CD4-positive, alpha-beta T cell (primary cell): ENCODE measurements around the gene ARHGEF3. TPM values are rescaled to one million over a fixed set of nuclear protein-coding genes. Genes with fewer than 3 reads are reported as not detected.

ENCODE experiments used
- ATAC-seq: fragments of 200-7000 bp; cut with Tn5 transposase; one replicate; pipeline ENCODE4 v1.10.0; 2022; ENCODE audit warnings: mild to moderate bottlenecking; ENCODE audit not compliant: poor library complexity
- CTCF ChIA-PET: fragments of 350-600 bp; sonication (Branson Sonifier 250); formaldehyde crosslinking; loops from one replicate; lab custom pipeline; 2021; ENCODE audit warnings: antibody characterized with exemption, inconsistent platforms; lab: Charles Lee
- POLR2A ChIA-PET: fragments of 350-600 bp; sonication (Branson Sonifier 250); formaldehyde crosslinking; loops from one replicate; lab custom pipeline; 2021; ENCODE audit warnings: antibody characterized with exemption, inconsistent platforms; lab: Charles Lee
- DNase-seq, 14 experiments: peaks; one replicate each; pipeline ENCODE4 v3.0.0-alpha.2; 2013 to 2020; ENCODE audit warnings: mixed read lengths in 2 of 14
- H3K27ac ChIP-seq, 2 donors: one replicate each; pipeline versions ENCODE4 v1.5.1 to v1.7.0; 2013; ENCODE audit warnings: low read length in 2 of 2, low read depth in 1 of 2, mild to moderate bottlenecking in 1 of 2
- H3K27me3 ChIP-seq, 2 experiments: 1 replicate in 1 of 2; 2 replicates in 1 of 2; pipeline versions ENCODE4 v1.6.1 to v1.7.0; 2013; ENCODE audit warnings: low read length in 2 of 2, control low read depth in 1 of 2, mild to moderate bottlenecking in 1 of 2, moderate library complexity in 1 of 2; ENCODE audit not compliant: insufficient read depth in 2 of 2, control insufficient read depth in 1 of 2
- H3K36me3 ChIP-seq: one replicate; pipeline ENCODE4 v1.6.1; 2013; ENCODE audit warnings: low read length, control low read depth; ENCODE audit not compliant: insufficient read depth
- H3K4me1 ChIP-seq: one replicate; pipeline ENCODE4 v1.6.1; 2013; ENCODE audit warnings: low read length, control low read depth; ENCODE audit not compliant: insufficient read depth
- H3K4me3 ChIP-seq: one replicate; pipeline ENCODE4 v1.5.1; 2013; ENCODE audit warnings: mild to moderate bottlenecking, low read length, moderate library complexity
- H3K9me3 ChIP-seq, 2 experiments: 1 replicate in 1 of 2; 2 replicates in 1 of 2; pipeline versions ENCODE4 v1.6.1 to v1.7.0; 2013; ENCODE audit warnings: low read length in 2 of 2, mild to moderate bottlenecking in 2 of 2, control low read depth in 1 of 2, moderate library complexity in 1 of 2; ENCODE audit not compliant: control insufficient read depth in 1 of 2, insufficient read depth in 1 of 2
- H3K27ac Mint-ChIP-seq: one replicate; pipeline ENCODE4 v1.8.0; 2020; ENCODE audit warnings: mixed read lengths
- H3K27me3 Mint-ChIP-seq: one replicate; pipeline ENCODE4 v1.8.0; 2021; ENCODE audit warnings: mixed read lengths
- H3K36me3 Mint-ChIP-seq: one replicate; pipeline ENCODE4 v1.8.0; 2021; ENCODE audit warnings: low read depth, mixed read lengths
- H3K4me1 Mint-ChIP-seq: one replicate; pipeline ENCODE4 v1.8.0; 2021; ENCODE audit warnings: low read depth, mixed read lengths
- H3K4me3 Mint-ChIP-seq: one replicate; pipeline ENCODE4 v1.8.0; 2020; ENCODE audit warnings: mild to moderate bottlenecking, mixed read lengths
- H3K9me3 Mint-ChIP-seq: one replicate; pipeline ENCODE4 v1.8.0; 2020; ENCODE audit warnings: mixed read lengths
- CTCF ChIP-seq: fragments of 200-600 bp; IDR thresholded peaks from one replicate; pipeline ENCODE4 v1.8.0; 2022; ENCODE audit warnings: antibody characterized with exemption, mild to moderate bottlenecking
- intact Hi-C, 2 experiments: fragments of 100-400 bp; cut with DNase I in 1 of 2; cut with micrococcal nuclease in 1 of 2; formaldehyde crosslinking; loops; one replicate each; pipeline versions ENCODE4 v1.15.1 to v1.9.0; 2023 to 2025; cut with DNase I, micrococcal nuclease
- total RNA-seq, 174 experiments: library from RNA in 2 of 174; stranded (reverse) in 2 of 174; gene quantifications; one replicate each; pipeline ENCODE4 v1.2.3 and lab custom pipeline; 2021 to 2026

ARHGEF3 gene
- total RNA-seq, 2 experiments from 2014 or later: 46.4 to 46.6 TPM

- intact Hi-C loops: loop anchor here (1.0 to 5.0 kb wide), 7 partner anchors 50 to 287 kb away; no protein-coding TSS in a partner anchor
- Mint-ChIP-seq H3K36me3 (no peaks in the 10 kb centered on the region), H3K4me3 (no peak overlapping the region), H3K4me1 (peaks cover 29% of the 10 kb centered on the region), H3K9me3 (no peaks in the 10 kb centered on the region), H3K27ac (no peak overlapping the region), H3K27me3 (no peaks in the 10 kb centered on the region)
- Histone ChIP-seq H3K4me3 (no peak overlapping the region), H3K27me3 (no peaks in the 10 kb centered on the region), H3K36me3 (no peaks in the 10 kb centered on the region), H3K4me1 (peaks cover 12% of the 10 kb centered on the region), H3K27ac (no peak overlapping the region), H3K9me3 (no peaks in the 10 kb centered on the region)
- peak in 11 of 14 experiments; percentile 14 to 86 (median 40) for DNase-seq
- peak; percentile 77 for ATAC-seq
- CTCF ChIA-PET: interaction anchor here (1.0 to 5.8 kb wide), 14 partner anchors 11 to 293 kb away, joined by 3 to 56 read pairs (median 4); partner anchors contain the start of genes ARHGEF3 and TASOR
- POLR2A ChIA-PET: interaction anchor here (0.6 to 4.3 kb wide), 10 partner anchors 9 to 286 kb away, joined by 3 to 84 read pairs (median 4); partner anchors contain the start of genes ARHGEF3 and TASOR
- TF ChIP-seq CTCF: peak; percentile 84
Measured at GRCh38 chr3:56702490-56703315, 99.0 kb downstream of the ARHGEF3 start.

- H3K27ac Mint-ChIP-seq: no peak overlapping the region
- Histone ChIP-seq H3K4me3 (no peak overlapping the region), H3K36me3 (no peaks in the 10 kb centered on the region), H3K27me3 (no peaks in the 10 kb centered on the region), H3K4me1 (peaks cover 20% of the 10 kb centered on the region), H3K27ac (no peak overlapping the region), H3K9me3 (no peaks in the 10 kb centered on the region)
- no peaks in the 10 kb centered on the region for H3K9me3 Mint-ChIP-seq
- no peak for ATAC-seq
- no peak overlapping the region for H3K4me3 Mint-ChIP-seq
- CTCF ChIA-PET: interaction anchor here (4.0 to 5.8 kb wide), 2 partner anchors 100 to 289 kb away, joined by 50 to 56 read pairs; partner anchors contain the start of gene ARHGEF3
- no peaks in the 10 kb centered on the region for H3K27me3 Mint-ChIP-seq
- no peak for DNase-seq
- H3K4me1 Mint-ChIP-seq: peaks cover 38% of the 10 kb centered on the region
- intact Hi-C loops: loop anchor here (5.0 kb wide), 3 partner anchors 52 to 217 kb away; no protein-coding TSS in a partner anchor
- H3K36me3 Mint-ChIP-seq: no peaks in the 10 kb centered on the region
- POLR2A ChIA-PET: no interaction called here
- TF ChIP-seq CTCF: no peak
Measured at GRCh38 chr3:56700151-56700550, 101.6 kb downstream of the ARHGEF3 start.

- Mint-ChIP-seq H3K36me3 (no peaks in the 10 kb centered on the region), H3K9me3 (no peaks in the 10 kb centered on the region), H3K27me3 (no peaks in the 10 kb centered on the region), H3K27ac (peak overlapping the region; percentile 76), H3K4me3 (peak overlapping the region; percentile 1), H3K4me1 (peaks cover 47% of the 10 kb centered on the region)
- H3K4me3 ChIP-seq: no peak overlapping the region
- no peaks in the 10 kb centered on the region for H3K27me3 ChIP-seq
- H3K4me1 ChIP-seq: peaks cover 30% of the 10 kb centered on the region
- DNase-seq (peak in 4 of 14 experiments; percentile 13 to 81 (median 45)), ATAC-seq (peak; percentile 83)
- ChIA-PET CTCF (interaction anchor here (1.5 kb wide), 1 partner anchor 294 kb away, joined by 3 read pairs; no protein-coding TSS in a partner anchor), POLR2A (interaction anchor here (0.6 to 6.7 kb wide), 17 partner anchors 11 to 1739 kb away, joined by 3 to 102 read pairs (median 4); partner anchors contain the start of genes ARHGEF3, CCDC66 and TASOR)
- TF ChIP-seq CTCF: no peak
- no peaks in the 10 kb centered on the region for H3K9me3 ChIP-seq
- intact Hi-C loops: loop anchor here in 1 of 2 experiments (2.0 kb wide), 1 partner anchor 534 kb away; no protein-coding TSS in a partner anchor
- peak overlapping the region in 1 of 2 donors; percentile 45 for H3K27ac ChIP-seq
- no peaks in the 10 kb centered on the region for H3K36me3 ChIP-seq
Measured at GRCh38 chr3:56694867-56695683, 106.7 kb downstream of the ARHGEF3 start.
